C4-2B (cell line): Measurements from ENCODE around the gene MEIOB.

Experiments
- CTCF ChIP-seq: fragments of 450-650 bp; conservative IDR thresholded peaks from 2 replicates; pipeline ENCODE4 v1.5.1; 2017; ENCODE audit warnings: mild to moderate bottlenecking
- ZFX ChIP-seq: fragments of 450-650 bp; IDR thresholded peaks from 2 replicates; pipeline ENCODE4 v1.6.1; 2017

- TF ChIP-seq CTCF = no peak
- no peak for TF ChIP-seq ZFX
These were observed 53.6 kb downstream of the MEIOB start for GRCh38 chr16:1818204-1818872.
